Lower lobe of right lung (tissue), 2 donors: ENCODE measurements around the gene ST6GALNAC3. TPM values are rescaled to one million over a fixed set of nuclear protein-coding genes. Genes with fewer than 3 reads are reported as not detected.
"Not testable (repeated sequence)": the region's sequence is repeated elsewhere in the genome, so short reads cannot be mapped to it uniquely, and the experiment has no call there.

Experiments
- ATAC-seq, 2 donors: fragments of 200-7000 bp; cut with Tn5 transposase; one replicate each; pipeline ENCODE4 v1.9.1; 2020 to 2022; ENCODE audit warnings: mild to moderate bottlenecking in 2 of 2, moderate library complexity in 2 of 2
- DNase-seq: peaks from one replicate; pipeline ENCODE4 v3.0.0-alpha.2; 2020
- H3K27ac ChIP-seq: fragments of 200-600 bp; one replicate; pipeline ENCODE4 v1.8.0; 2022
- H3K27me3 ChIP-seq: fragments of 200-600 bp; one replicate; pipeline ENCODE4 v1.8.0; 2022; ENCODE audit warnings: low read depth
- H3K36me3 ChIP-seq: fragments of 200-600 bp; one replicate; pipeline ENCODE4 v1.8.0; 2022; ENCODE audit warnings: mild to moderate bottlenecking
- H3K4me1 ChIP-seq: fragments of 200-600 bp; one replicate; pipeline ENCODE4 v1.8.0; 2022
- H3K4me3 ChIP-seq: fragments of 200-600 bp; one replicate; pipeline ENCODE4 v1.8.0; 2022; ENCODE audit warnings: mild to moderate bottlenecking
- H3K9me3 ChIP-seq: fragments of 200-600 bp; one replicate; pipeline ENCODE4 v1.8.0; 2022
- CTCF ChIP-seq: fragments of 200-600 bp; IDR thresholded peaks from one replicate; pipeline ENCODE4 v1.8.0; 2022; ENCODE audit warnings: antibody characterized with exemption, mild to moderate bottlenecking
- intact Hi-C: fragments of 100-400 bp; cut with DNase I; formaldehyde crosslinking; loops from one replicate; pipeline ENCODE4 v1.11.0; 2022
- total RNA-seq: library from RNA; stranded (reverse); fragmentation: NEBNext Ultra II Directional; extraction: Animal tissue kit (Norgen Biotek cat#: 25700); gene quantifications from one replicate; pipeline ENCODE4 v1.2.1, GENCODE V29; 2021
- donor health status: DM: no; HTN: yes; CAD: no; lungs with severe emphysema.

Gene ST6GALNAC3
- total RNA-seq, 1 donor from 2014 or later: 8.8 TPM

- Histone ChIP-seq H3K4me3 (no peak overlapping the region), H3K4me1 (no peaks in the 10 kb centered on the region), H3K27me3 (no peaks in the 10 kb centered on the region), H3K9me3 (no peaks in the 10 kb centered on the region), H3K36me3 (no peaks in the 10 kb centered on the region), H3K27ac (no peak overlapping the region)
- TF ChIP-seq CTCF: no peak
- intact Hi-C loops: no loop called here
- ATAC-seq (no peak), DNase-seq (no peak)
Measured at GRCh38 chr1:76237211-76237610, 162.7 kb downstream of the ST6GALNAC3 start.

GRCh38 chr1:76238094-76238628 lies 163.6 kb downstream of the ST6GALNAC3 start:
- no peaks in the 10 kb centered on the region for H3K36me3 ChIP-seq
- intact Hi-C loops: no loop called here
- no peak for TF ChIP-seq CTCF
- H3K27ac ChIP-seq: no peak overlapping the region
- H3K9me3 ChIP-seq: no peaks in the 10 kb centered on the region
- H3K4me1 ChIP-seq: no peaks in the 10 kb centered on the region
- DNase-seq (no peak), ATAC-seq (no peak)
- H3K27me3 ChIP-seq: no peaks in the 10 kb centered on the region
- no peak overlapping the region for H3K4me3 ChIP-seq

GRCh38 chr1:76239470-76239918 lies 164.9 kb downstream of the ST6GALNAC3 start:
- no peaks in the 10 kb centered on the region for H3K36me3 ChIP-seq
- no peak overlapping the region for H3K4me3 ChIP-seq
- no peaks in the 10 kb centered on the region for H3K9me3 ChIP-seq
- DNase-seq (no peak), ATAC-seq (no peak)
- intact Hi-C loops: no loop called here
- H3K27me3 ChIP-seq: no peaks in the 10 kb centered on the region
- no peak for TF ChIP-seq CTCF
- H3K4me1 ChIP-seq: no peaks in the 10 kb centered on the region
- no peak overlapping the region for H3K27ac ChIP-seq

GRCh38 chr1:76240316-76240715 lies 165.8 kb downstream of the ST6GALNAC3 start:
- ATAC-seq (no peak), DNase-seq (no peak)
- TF ChIP-seq CTCF: no peak
- Histone ChIP-seq H3K4me3 (no peak overlapping the region), H3K4me1 (no peaks in the 10 kb centered on the region), H3K36me3 (no peaks in the 10 kb centered on the region), H3K27me3 (no peaks in the 10 kb centered on the region), H3K9me3 (no peaks in the 10 kb centered on the region), H3K27ac (no peak overlapping the region)
- intact Hi-C loops: no loop called here

- H3K4me1 ChIP-seq, H3K27me3 ChIP-seq, H3K36me3 ChIP-seq, H3K4me3 ChIP-seq, H3K27ac ChIP-seq, intact Hi-C loops, DNase-seq, ATAC-seq, H3K9me3 ChIP-seq: not testable (repeated sequence)
Measured at GRCh38 chr1:76242587-76242986, 168.0 kb downstream of the ST6GALNAC3 start.

GRCh38 chr1:76247261-76247852 lies 172.8 kb downstream of the ST6GALNAC3 start:
- DNase-seq: no peak
- Histone ChIP-seq H3K4me1 (no peaks in the 10 kb centered on the region), H3K36me3 (no peaks in the 10 kb centered on the region)

More at GRCh38 chr1:76247261-76247852, 172.8 kb downstream of the ST6GALNAC3 start:
- no peaks in the 10 kb centered on the region for H3K9me3 ChIP-seq
- no peak for TF ChIP-seq CTCF
- no peak overlapping the region for H3K27ac ChIP-seq
- H3K27me3 ChIP-seq: no peaks in the 10 kb centered on the region
- ATAC-seq: no peak
- intact Hi-C loops: loop anchor here (5.0 kb wide), 1 partner anchor 115 kb away; no protein-coding TSS in a partner anchor
- H3K4me3 ChIP-seq: no peak overlapping the region
